Prostate gland (tissue), 2 donors: Measurements from ENCODE around the gene B4GALT4. TPM values are rescaled to one million over a fixed set of nuclear protein-coding genes. Genes with fewer than 3 reads are reported as not detected.

ENCODE experiments used
- DNase-seq: peaks from one replicate; pipeline ENCODE4 v3.0.0-alpha.2; 2019; ENCODE audit warnings: low spot score
- H3K27ac ChIP-seq, 2 donors: fragments of 200-600 bp; sonication (generic); 2 replicates each; pipeline ENCODE4 v1.5.1; 2017 to 2019
- H3K27me3 ChIP-seq: fragments of 200-600 bp; sonication (generic); replicated peaks from 2 replicates; pipeline ENCODE4 v1.5.1; 2019; ENCODE audit not compliant: insufficient read depth
- H3K36me3 ChIP-seq, 2 donors: fragments of 200-600 bp; sonication (generic); 1 replicate in 1 of 2; 2 replicates in 1 of 2; pipeline versions ENCODE4 v1.5.1 to v1.8.1; 2017 to 2019
- H3K4me1 ChIP-seq: fragments of 200-600 bp; sonication (generic); replicated peaks from 2 replicates; pipeline ENCODE4 v1.5.1; 2019
- H3K4me3 ChIP-seq, 2 donors: fragments of 200-600 bp; sonication (generic); 2 replicates each; pipeline ENCODE4 v1.5.1; 2017 to 2019
- H3K9me3 ChIP-seq: fragments of 200-600 bp; sonication (generic); 2 replicates; pipeline ENCODE4 v1.5.1; 2017
- POLR2A ChIP-seq: fragments of 450-650 bp; IDR thresholded peaks from one replicate; pipeline ENCODE4 v1.6.1; 2016; ENCODE audit warnings: antibody characterized with exemption, mild to moderate bottlenecking
- POLR2AphosphoS5 ChIP-seq: sonication (generic); formaldehyde crosslinking; IDR thresholded peaks from one replicate; pipeline ENCODE4 v1.6.1; 2017; ENCODE audit warnings: antibody characterized with exemption
- WGBS: methylation state at CpG from one replicate; pipeline ENCODE4 v1.1.5; 2018; 5-methylcytosine and 5-hydroxymethylcytosine counted together
- intact Hi-C: fragments of 100-400 bp; cut with DNase I; formaldehyde crosslinking; loops from one replicate; pipeline ENCODE4 v1.14.2; 2022
- total RNA-seq, 2 donors: library from RNA; depleted of rRNA; stranded (reverse); fragments of >200 nt; gene quantifications; one replicate each; pipeline ENCODE4 v1.1.0, GENCODE V29; 2016
- TF ChIP-seq, protein P1 (sequence below), 4 experiments: fragments of 200-600 bp in 2 of 4; fragments of 450-650 bp in 2 of 4; sonication (generic) in 2 of 4; IDR thresholded peaks; 1 replicate in 3 of 4; 2 replicates in 1 of 4; pipeline ENCODE4 v1.5.1; 2016 to 2019; ENCODE audit warnings: antibody characterized with exemption in 4 of 4, mild to moderate bottlenecking in 2 of 4, moderate library complexity in 2 of 4

Gene B4GALT4, protein sequence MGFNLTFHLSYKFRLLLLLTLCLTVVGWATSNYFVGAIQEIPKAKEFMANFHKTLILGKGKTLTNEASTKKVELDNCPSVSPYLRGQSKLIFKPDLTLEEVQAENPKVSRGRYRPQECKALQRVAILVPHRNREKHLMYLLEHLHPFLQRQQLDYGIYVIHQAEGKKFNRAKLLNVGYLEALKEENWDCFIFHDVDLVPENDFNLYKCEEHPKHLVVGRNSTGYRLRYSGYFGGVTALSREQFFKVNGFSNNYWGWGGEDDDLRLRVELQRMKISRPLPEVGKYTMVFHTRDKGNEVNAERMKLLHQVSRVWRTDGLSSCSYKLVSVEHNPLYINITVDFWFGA
- total RNA-seq, result 10 to 100 TPM; 12.8 to 19.0 TPM

DNA sequence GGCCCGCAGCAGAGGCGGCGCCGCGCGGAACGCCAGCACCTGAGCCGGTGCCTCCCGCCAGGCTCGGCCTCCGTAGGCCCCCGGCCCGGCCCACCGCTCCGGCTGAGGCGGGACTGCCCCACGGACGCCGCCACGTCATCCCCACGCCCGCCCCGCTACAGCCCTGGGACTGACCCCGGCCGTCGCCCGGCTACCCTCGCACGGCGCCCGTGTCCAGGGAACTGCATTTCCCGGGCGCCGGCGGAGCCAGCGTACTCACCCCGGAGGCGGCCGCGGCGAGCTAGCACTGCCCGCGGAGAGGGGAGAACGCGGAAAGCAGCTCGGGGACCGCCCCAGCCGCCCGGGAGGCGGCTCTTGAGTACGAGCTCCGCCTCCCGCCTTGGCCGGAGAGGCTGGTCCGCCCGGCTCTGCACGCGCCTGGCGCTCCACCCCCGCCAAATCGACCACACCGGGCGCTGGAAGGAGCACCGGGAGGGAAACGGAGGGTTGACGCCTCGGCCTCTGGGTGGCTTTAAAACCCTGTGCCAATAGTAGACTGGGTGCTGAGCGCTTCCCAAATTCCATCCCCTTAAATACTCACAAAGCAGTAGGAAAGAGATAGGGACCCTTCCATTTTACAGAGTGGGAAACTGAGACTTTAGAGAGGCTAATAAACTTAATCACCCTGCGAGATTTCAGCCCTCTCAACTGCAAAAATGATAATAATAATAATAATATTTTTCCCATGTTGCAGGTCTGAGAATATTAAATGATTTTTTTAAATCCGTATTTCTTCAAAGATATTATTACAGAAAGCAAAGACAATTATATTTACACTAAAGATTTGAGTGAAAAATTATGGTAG is at the start of gene B4GALT4:
B4GALT4 (minus strand) TSS at position 288 of the 844 bp plus-strand sequence. CDS start 10,779 bp downstream, outside the sequence.
- Histone ChIP-seq H3K4me3 (peak within 1 kb of the TSS; percentile 61 to 81), H3K36me3 (no peaks in the 10 kb centered on the region), H3K4me1 (no peaks in the 10 kb centered on the region), H3K27ac (peak within 1 kb of the TSS; percentile 86 to 91), H3K27me3 (no peaks in the 10 kb centered on the region), H3K9me3 (no peaks in the 10 kb centered on the region)
- WGBS, result 3% methylated on average over 56 of the region's 70 CpGs
- TF ChIP-seq, protein P1, sequence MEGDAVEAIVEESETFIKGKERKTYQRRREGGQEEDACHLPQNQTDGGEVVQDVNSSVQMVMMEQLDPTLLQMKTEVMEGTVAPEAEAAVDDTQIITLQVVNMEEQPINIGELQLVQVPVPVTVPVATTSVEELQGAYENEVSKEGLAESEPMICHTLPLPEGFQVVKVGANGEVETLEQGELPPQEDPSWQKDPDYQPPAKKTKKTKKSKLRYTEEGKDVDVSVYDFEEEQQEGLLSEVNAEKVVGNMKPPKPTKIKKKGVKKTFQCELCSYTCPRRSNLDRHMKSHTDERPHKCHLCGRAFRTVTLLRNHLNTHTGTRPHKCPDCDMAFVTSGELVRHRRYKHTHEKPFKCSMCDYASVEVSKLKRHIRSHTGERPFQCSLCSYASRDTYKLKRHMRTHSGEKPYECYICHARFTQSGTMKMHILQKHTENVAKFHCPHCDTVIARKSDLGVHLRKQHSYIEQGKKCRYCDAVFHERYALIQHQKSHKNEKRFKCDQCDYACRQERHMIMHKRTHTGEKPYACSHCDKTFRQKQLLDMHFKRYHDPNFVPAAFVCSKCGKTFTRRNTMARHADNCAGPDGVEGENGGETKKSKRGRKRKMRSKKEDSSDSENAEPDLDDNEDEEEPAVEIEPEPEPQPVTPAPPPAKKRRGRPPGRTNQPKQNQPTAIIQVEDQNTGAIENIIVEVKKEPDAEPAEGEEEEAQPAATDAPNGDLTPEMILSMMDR (IDR thresholded peaks at IDR 0.05), result peak in 2 of 4 experiments; percentile 19 to 28
- peak; percentile 80 for TF ChIP-seq POLR2AphosphoS5
- peak; percentile 85 for TF ChIP-seq POLR2A
- peak; percentile 90 for DNase-seq
- intact Hi-C loops, result no loop called here

DNA sequence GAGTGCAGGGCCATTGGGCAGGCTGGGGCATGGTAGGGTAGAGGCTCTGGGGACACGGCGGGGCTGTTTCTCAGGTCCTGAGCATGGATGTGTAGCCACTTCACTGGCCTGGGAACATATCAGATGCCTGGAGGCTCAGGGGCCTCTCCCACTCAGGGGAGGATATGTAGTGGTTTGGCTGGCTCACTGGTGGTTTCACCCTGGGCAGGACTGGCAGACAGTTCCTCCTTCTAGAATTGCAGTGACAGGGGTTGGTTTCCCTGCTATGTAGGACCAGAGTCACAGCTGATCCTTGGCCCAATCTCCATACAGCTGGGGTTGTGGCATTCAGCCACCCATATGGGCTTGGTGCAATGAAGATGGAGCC is 48.7 kb upstream of the B4GALT4 start:
- TF ChIP-seq, protein P1 (IDR thresholded peaks at IDR 0.05), result no peak
- TF ChIP-seq POLR2A, result no peak
- TF ChIP-seq POLR2AphosphoS5, result no peak
- no peaks in the 10 kb centered on the region for H3K27me3 ChIP-seq
- no peak for DNase-seq
- H3K36me3 ChIP-seq, result no peaks in the 10 kb centered on the region
- WGBS, result 89% methylated on average over 2 of the region's 2 CpGs
- H3K27ac ChIP-seq, result no peak overlapping the region
- no peaks in the 10 kb centered on the region for H3K9me3 ChIP-seq
- intact Hi-C loops, result no loop called here
- H3K4me3 ChIP-seq, result no peak overlapping the region
- H3K4me1 ChIP-seq, result no peaks in the 10 kb centered on the region

DNA sequence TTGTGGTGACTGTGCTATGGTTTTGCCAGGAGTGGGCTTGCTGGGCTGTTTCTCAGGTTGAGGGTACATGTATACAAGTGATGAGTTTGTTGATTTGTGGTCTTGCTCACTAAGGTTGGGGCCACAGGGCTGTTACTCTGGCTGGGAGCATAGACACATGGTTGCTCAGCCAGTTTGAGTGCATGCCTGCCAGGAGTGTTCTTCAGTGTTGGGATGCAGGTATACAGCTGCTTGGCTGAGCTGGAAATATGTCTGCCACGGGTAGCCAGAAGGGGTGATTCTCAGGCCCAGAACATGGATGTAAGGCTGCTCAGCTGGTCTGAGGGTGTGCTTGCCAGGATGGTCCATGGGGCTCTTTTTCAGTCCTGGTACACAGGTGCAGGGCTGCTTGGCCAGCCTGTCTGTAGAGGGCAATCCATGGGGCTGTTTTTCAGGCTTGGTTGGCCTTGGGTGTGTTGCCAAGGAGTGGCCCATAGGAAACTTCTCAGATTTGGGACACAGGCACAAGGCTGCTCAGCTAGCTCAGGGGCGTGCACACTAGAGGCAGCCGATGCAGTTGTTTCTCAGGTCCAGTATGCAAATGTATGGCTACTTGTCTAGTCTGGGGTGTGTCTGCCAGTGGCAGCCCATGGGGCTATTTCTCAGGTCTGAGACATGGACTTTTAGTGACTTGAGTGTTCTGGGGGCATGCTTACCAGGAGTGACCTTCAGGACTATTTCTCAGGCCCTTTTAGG is 48.2 kb upstream of the B4GALT4 start:
- H3K4me3 ChIP-seq, result no peak overlapping the region
- intact Hi-C loops, result no loop called here
- H3K36me3 ChIP-seq, result no peaks in the 10 kb centered on the region
- H3K27ac ChIP-seq, result no peak overlapping the region
- H3K4me1 ChIP-seq, result no peaks in the 10 kb centered on the region
- TF ChIP-seq POLR2A (no peak), POLR2AphosphoS5 (no peak)
- TF ChIP-seq, protein P1 (IDR thresholded peaks at IDR 0.05), result no peak
- WGBS, result 89% methylated on average over 3 of the region's 3 CpGs
- no peak for DNase-seq
- no peaks in the 10 kb centered on the region for H3K9me3 ChIP-seq
- no peaks in the 10 kb centered on the region for H3K27me3 ChIP-seq

DNA sequence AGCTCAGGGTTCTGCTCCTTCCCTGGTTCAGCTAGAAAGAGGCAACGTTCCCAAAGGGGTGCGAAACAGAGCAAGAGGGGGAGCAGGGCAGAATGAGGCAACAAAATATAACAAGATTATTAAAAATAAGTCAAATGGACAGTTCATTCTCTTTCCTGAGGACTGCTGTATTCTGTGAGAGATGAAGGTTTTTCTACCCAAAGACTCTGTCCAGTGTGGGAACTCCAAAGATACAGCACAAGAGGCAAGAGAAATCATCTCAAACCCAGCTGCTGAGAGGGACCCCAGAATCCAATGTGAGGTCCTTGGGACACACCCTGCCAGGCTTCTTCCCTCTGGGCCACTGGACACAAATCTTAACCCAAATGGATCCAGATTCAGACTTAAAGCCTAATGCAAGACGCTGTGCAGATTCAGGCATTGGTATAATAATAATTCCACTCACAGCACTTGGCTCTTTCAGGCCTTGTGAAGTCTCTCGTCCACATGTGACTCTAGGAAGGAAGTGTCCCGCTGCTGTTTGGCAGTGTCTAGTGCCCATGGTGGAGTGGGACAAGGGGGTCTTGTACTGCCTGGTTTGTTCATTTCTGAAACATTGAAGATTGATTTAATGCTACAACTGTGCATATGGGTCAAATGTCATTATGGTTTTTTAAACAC is 39.0 kb upstream of the B4GALT4 start:
- no peaks in the 10 kb centered on the region for H3K4me1 ChIP-seq
- intact Hi-C loops, result loop anchor here (10.0 kb wide), 1 partner anchor 405 kb away; no protein-coding TSS in a partner anchor
- no peak for DNase-seq
- no peaks in the 10 kb centered on the region for H3K9me3 ChIP-seq
- H3K27ac ChIP-seq, result peak overlapping the region in 1 of 2 donors; percentile 31
- 76% methylated on average over 5 of the region's 5 CpGs for WGBS
- TF ChIP-seq POLR2A (no peak), POLR2AphosphoS5 (no peak)
- TF ChIP-seq, protein P1 (IDR thresholded peaks at IDR 0.05), result no peak
- H3K27me3 ChIP-seq, result no peaks in the 10 kb centered on the region
- no peak overlapping the region for H3K4me3 ChIP-seq
- H3K36me3 ChIP-seq, result no peaks in the 10 kb centered on the region
